Transverse colon (tissue), 3 donors: ENCODE measurements around the gene OR10G3.

Experiments
- CTCF ChIP-seq, 5 experiments: fragments of 200-600 bp in 3 of 5; fragments of 450-650 bp in 2 of 5; sonication (generic) in 3 of 5; IDR thresholded peaks; 1 replicate in 2 of 5; 2 replicates in 3 of 5; pipeline ENCODE4 v1.5.1; 2016 to 2017; ENCODE audit warnings: antibody characterized with exemption in 5 of 5, inconsistent platforms in 3 of 5, mild to moderate bottlenecking in 2 of 5, moderate library complexity in 1 of 5
- POLR2A ChIP-seq: fragments of 450-650 bp; IDR thresholded peaks from one replicate; pipeline ENCODE4 v1.6.1; 2016; ENCODE audit warnings: antibody characterized with exemption, mild to moderate bottlenecking, moderate library complexity

GRCh38 chr14:21543521-21543960 is 36.3 kb downstream of the OR10G3 start:
- TF ChIP-seq CTCF (IDR thresholded peaks at IDR 0.05) (no peak), POLR2A (no peak)
